ENCODE data around the gene SHC3.

GRCh38 chr9:89185980-89186379 lies 7.4 kb upstream of the SHC3 start:
- TF ChIP-seq CTCF (conservative IDR thresholded peaks at IDR 0.05; ENCODE audit: low read depth in 2 of 2), result no peak
- no peak for TF ChIP-seq EZH2phosphoT487 (IDR thresholded peaks at IDR 0.05; ENCODE audit: unreplicated experiment)
- TF ChIP-seq EZH2 (IDR thresholded peaks at IDR 0.05; ENCODE audit: low read depth, unreplicated experiment), result no peak
- TF ChIP-seq JUNB (IDR thresholded peaks at IDR 0.05; ENCODE audit: unreplicated experiment), result no peak
- TF ChIP-seq POLR2AphosphoS5 (IDR thresholded peaks at IDR 0.05; ENCODE audit: low read depth), result no peak

Measured in GM23338 (cell line).